Measurements from ENCODE around the gene AHRR. TPM values are rescaled to one million over a fixed set of nuclear protein-coding genes. Genes with fewer than 3 reads are reported as not detected.

AHRR gene
- total and polyA plus RNA-seq, 10 of the 15 experiments (the other 5 are each of a cell fraction or from before 2014, with no cell fraction given) = 0.90 to 35.2 (median 19.2) TPM

- Histone ChIP-seq H3K79me2 (ENCODE audit: control insufficient read depth, insufficient read depth, low read length) (peaks cover 57% of the 10 kb centered on the region), H3K4me3 (peak overlapping the region; percentile 65), H3K4me2 (ENCODE audit: control insufficient read depth, insufficient read depth) (peak overlapping the region; percentile 93), H3K4me1 (ENCODE audit: control insufficient read depth, insufficient read depth, low read length) (peaks cover 80% of the 10 kb centered on the region), H3K36me3 (ENCODE audit: control insufficient read depth in 2 of 2, insufficient read depth in 2 of 2, low read length in 1 of 2) (peaks cover 16 to 53% of the 10 kb centered on the region in 2 experiments), H3K9ac (ENCODE audit: control insufficient read depth, insufficient read depth, low read length) (peak overlapping the region; percentile 94), H4K20me1 (ENCODE audit: control insufficient read depth, insufficient read depth) (no peaks in the 10 kb centered on the region), H3K27ac (ENCODE audit: control insufficient read depth, insufficient read depth) (peak overlapping the region; percentile 98), H3K9me3 (replicated peaks; ENCODE audit: control insufficient read depth, insufficient read depth, low read length) (no peaks in the 10 kb centered on the region), H3K27me3 (replicated peaks in 1 of 2; ENCODE audit: control insufficient read depth in 2 of 2, insufficient read depth in 2 of 2, low read length in 1 of 2) (no peaks in the 10 kb centered on the region), H2AFZ (ENCODE audit: control insufficient read depth, low read depth, low read length) (no peak overlapping the region)
- ChIA-PET CTCF (interaction anchor here (1.4 kb wide), 1 partner anchor 52 kb away, joined by 4 read pairs; no protein-coding TSS in a partner anchor), SMC1A (ENCODE audit: uncharacterized antibody, unreplicated experiment) (interaction anchor here (1.4 kb wide), 1 partner anchor 11 kb away, joined by 4 read pairs; no protein-coding TSS in a partner anchor), POLR2A (interaction anchor here (0.6 to 1.4 kb wide), 3 partner anchors 27 to 56 kb away, joined by 3 read pairs; no protein-coding TSS in a partner anchor), RAD21 (ENCODE audit: unreplicated experiment) (interaction anchor here (1.8 to 2.5 kb wide), 2 partner anchors 19 to 52 kb away, joined by 9 to 13 read pairs; no protein-coding TSS in a partner anchor)
- ATAC-seq (peak; percentile 17), FAIRE-seq (no peak), DNase-seq (ENCODE audit: low read depth, low spot score) (no peak)
- 80% methylated on average over 22 of the region's 27 CpGs for WGBS (ENCODE audit: insufficient coverage, insufficient replicate concordance, low lambda C conversion rate, missing lambda C conversion rate)
- BruUV-seq (replicated peaks) = TSS peak; percentile 82
- intact Hi-C loops (cut with micrococcal nuclease; ENCODE audit: unreplicated experiment) (loop anchor here (2.0 kb wide), 1 partner anchor 50 kb away; no protein-coding TSS in a partner anchor), in situ Hi-C loops (cut with MboI) (no loop called here)
- 0 out of 2 replicates have a peak, but pooled peaks have one; percentile 27 for TF ChIP-seq SMARCA5 (IDR thresholded peaks at IDR 0.05)
- peak; percentile 15; the same call in 1 of the 2 replicates for TF ChIP-seq ZNF592 (IDR thresholded peaks at IDR 0.05)
- TF ChIP-seq HDGF (IDR thresholded peaks at IDR 0.05) = peak; percentile 84; the same call in 1 of the 2 replicates
- peak; percentile 57; the same call in 1 of the 2 replicates for TF ChIP-seq SMAD5 (IDR thresholded peaks at IDR 0.05; ENCODE audit: low read depth)
- TF ChIP-seq LARP7 (IDR thresholded peaks at IDR 0.05) = peak; percentile 19; the same call in 1 of the 2 replicates
- TF ChIP-seq HDAC6 (IDR thresholded peaks at IDR 0.05; ENCODE audit: unreplicated experiment) = peak; percentile 19
- TF ChIP-seq SUPT20H (IDR thresholded peaks at IDR 0.05; ENCODE audit: borderline replicate concordance, control insufficient read depth, low read depth, low read length) = no peak
- TF ChIP-seq MLLT1 (IDR thresholded peaks at IDR 0.05) = 0 out of 2 replicates have a peak, but pooled peaks have one; percentile 43
- TF ChIP-seq BCL3 (IDR thresholded peaks at IDR 0.05; ENCODE audit: borderline replicate concordance, insufficient read depth, low read depth, low read length, poor library complexity, severe bottlenecking) = peak; percentile 6
- no peak for TF ChIP-seq NRF1 (conservative IDR thresholded peaks at IDR 0.05; ENCODE audit: low read depth, low read length)
- peak; percentile 2; the same call in 1 of the 2 replicates for TF ChIP-seq POLR2A (IDR thresholded peaks at IDR 0.05; ENCODE audit: low read depth, low read length)
- TF ChIP-seq GATAD2B (conservative IDR thresholded peaks at IDR 0.05; ENCODE audit: low read depth) = peak; percentile 10; the same call in 1 of the 2 replicates
- no peak for TF ChIP-seq STAT3 (IDR thresholded peaks at IDR 0.05; ENCODE audit: low read depth, low read length)
Observed at GRCh38 chr5:372996-373709, 51.6 kb downstream of the AHRR start.

Measured in GM12878 (cell line).